Neuron (in vitro differentiated cells): Measurements from ENCODE around the gene C1QTNF5.

Source experiments
- H2AFZ ChIP-seq: one replicate; pipeline ENCODE4 v1.6.1; 2013; ENCODE audit warnings: low read depth, mild to moderate bottlenecking, inconsistent platforms, low read length, moderate library complexity
- H3K27me3 ChIP-seq: one replicate; pipeline ENCODE4 v1.6.1; 2013; ENCODE audit warnings: low read length; ENCODE audit not compliant: insufficient read depth
- H3K36me3 ChIP-seq: one replicate; pipeline ENCODE4 v1.6.1; 2013; ENCODE audit warnings: low read length; ENCODE audit not compliant: insufficient read depth
- H3K4me1 ChIP-seq: one replicate; pipeline ENCODE4 v1.6.1; 2013; ENCODE audit warnings: low read length; ENCODE audit not compliant: insufficient read depth
- H3K4me3 ChIP-seq: 2 replicates; pipeline ENCODE4 v1.5.1; 2013; ENCODE audit warnings: mild to moderate bottlenecking, low read length, moderate library complexity
- H3K9me3 ChIP-seq: one replicate; pipeline ENCODE4 v1.6.1; 2013; ENCODE audit warnings: low read length

C1QTNF5 gene

DNA sequence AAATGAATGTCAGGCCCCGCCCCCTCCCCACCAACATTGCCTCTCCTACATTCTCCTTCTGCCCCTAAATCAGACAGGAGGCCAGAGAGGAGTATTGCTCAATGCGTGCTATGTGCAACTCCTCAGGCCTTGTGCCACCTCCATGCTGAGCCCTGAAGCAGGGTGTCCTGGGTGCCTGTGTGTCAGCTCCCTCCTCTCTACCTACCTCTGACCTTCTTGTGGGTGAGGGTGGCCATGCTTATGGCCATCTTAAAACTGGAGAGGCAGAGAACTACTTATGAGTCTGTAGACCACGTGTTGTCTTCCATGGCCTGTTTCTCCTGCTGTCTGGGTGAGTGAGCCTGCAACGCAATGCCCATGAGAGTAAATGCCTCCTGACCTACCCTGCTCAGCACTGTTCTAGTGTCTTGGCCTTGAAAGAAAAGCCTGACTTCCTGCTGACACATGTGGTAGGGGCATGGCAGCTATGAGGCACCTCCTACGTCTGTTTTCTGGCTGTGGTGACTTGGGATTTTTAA lies 34.3 kb downstream of the C1QTNF5 start:
- H3K9me3 ChIP-seq: no peaks in the 10 kb centered on the region
- H3K36me3 ChIP-seq: peaks cover 36% of the 10 kb centered on the region
- no peak overlapping the region for H3K4me3 ChIP-seq
- no peak overlapping the region for H2AFZ ChIP-seq
- no peaks in the 10 kb centered on the region for H3K27me3 ChIP-seq
- H3K4me1 ChIP-seq: peaks cover 6% of the 10 kb centered on the region

DNA sequence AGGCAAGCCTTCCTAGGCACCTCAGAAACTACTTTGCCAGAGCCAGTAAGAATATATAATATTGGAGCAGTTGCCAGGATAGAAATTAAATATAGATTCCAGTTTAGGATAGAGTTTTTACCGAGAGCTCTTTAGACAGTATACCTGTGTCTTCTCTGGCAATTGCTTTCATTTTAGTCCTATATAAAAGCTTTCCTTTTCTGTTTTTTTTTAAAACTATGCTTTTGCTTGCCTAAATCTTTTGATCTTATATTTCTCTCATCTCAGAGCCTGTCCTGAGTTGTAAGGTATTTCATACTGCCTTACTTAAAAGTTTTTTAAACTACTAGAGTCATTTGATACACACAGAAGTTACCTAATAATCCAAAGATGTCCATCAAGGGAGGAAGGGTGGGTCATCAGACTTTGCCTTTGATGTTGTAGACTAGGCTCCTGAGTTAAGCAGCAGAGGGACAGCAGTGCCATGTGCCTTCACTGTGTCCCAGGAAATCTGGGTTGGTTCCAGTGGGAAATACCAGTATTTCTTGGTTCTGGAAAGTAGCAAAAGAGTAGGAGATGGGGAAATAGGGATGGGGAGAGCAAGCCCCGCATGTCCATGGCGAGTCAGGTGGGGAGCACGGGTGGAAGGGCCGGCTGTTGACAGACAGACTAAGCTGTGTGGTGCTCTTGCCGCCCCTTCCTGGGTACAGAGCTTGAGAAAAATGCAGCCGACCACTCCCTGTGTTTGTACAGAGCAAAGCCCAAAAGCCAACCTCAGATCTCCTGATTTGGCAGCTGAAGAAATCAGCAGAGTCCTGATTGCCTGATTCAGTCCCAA lies 34.9 kb downstream of the C1QTNF5 start:
- Histone ChIP-seq H3K9me3 (no peaks in the 10 kb centered on the region), H3K36me3 (peaks cover 42% of the 10 kb centered on the region), H2AFZ (no peak overlapping the region)

DNA sequence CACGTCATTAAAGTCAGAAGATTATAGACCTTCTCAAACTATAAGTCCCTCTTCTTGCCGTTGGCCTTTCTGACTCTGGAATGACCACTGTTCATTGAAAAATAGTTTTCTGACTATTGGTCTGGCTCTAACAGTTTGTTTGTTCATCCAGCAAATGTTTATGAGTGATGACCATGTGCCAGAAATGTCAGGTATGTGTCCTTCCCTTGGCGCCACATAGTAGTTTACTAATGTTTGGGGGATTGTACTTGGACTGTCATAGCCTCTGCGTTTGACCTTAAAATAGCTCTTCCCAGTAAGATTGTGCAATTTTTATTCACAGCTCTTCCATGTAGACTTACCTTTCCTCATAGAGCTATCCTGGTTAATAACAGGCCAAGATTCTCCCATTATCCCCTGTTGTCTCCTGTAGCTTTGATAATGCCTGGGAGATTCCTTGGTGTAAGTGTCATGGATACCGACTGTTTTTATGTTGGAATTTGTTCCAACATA lies 37.4 kb downstream of the C1QTNF5 start:
- H3K36me3 ChIP-seq: peaks cover 65% of the 10 kb centered on the region
- H3K9me3 ChIP-seq: no peaks in the 10 kb centered on the region
- H2AFZ ChIP-seq: no peak overlapping the region
- H3K4me3 ChIP-seq: no peak overlapping the region
- H3K4me1 ChIP-seq: peaks cover 6% of the 10 kb centered on the region
- H3K27me3 ChIP-seq: no peaks in the 10 kb centered on the region

More for the DNA sequence above, 34.9 kb downstream of the C1QTNF5 start:
- Histone ChIP-seq H3K27me3 (no peaks in the 10 kb centered on the region), H3K4me3 (no peak overlapping the region), H3K4me1 (peaks cover 6% of the 10 kb centered on the region)

DNA sequence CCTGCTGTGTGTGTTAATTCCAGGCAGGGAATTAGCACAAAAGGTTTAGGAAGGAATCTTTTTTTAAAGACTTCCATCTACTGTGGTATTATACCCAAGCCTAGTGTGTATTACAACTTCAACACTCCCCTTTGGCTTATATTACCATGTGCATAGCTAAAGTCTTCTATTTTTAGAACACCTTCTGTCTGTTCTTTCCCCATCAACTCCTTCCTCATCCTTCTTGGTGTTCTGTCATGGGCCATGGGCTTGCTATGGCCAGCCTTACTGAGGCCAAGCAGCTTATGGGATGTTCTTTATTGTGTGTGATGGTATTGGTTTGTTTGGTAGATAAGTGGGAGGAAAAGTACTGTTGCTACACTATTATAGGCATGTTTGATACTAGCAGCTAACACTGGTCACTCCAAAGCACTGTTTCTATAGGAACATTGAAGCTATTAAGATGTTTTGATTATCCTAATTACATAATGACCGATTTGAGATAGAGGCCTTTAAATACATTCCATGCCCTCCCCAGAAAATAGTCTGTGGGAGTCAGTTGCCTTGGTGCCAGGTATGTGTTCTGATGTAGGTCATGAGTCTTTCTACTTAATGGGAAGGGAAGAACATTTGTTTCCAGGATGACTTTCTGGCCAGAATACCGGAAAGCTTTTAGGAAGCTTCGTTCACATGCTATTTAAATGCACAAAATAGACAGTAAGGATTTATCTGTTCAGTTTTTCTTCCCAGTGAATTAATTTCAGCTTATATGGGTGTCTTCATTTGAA lies 40.3 kb downstream of the C1QTNF5 start:
- Histone ChIP-seq H3K4me3 (no peak overlapping the region), H3K27me3 (no peaks in the 10 kb centered on the region), H3K4me1 (no peaks in the 10 kb centered on the region), H3K36me3 (peaks cover 78% of the 10 kb centered on the region), H2AFZ (no peak overlapping the region), H3K9me3 (no peaks in the 10 kb centered on the region)

DNA sequence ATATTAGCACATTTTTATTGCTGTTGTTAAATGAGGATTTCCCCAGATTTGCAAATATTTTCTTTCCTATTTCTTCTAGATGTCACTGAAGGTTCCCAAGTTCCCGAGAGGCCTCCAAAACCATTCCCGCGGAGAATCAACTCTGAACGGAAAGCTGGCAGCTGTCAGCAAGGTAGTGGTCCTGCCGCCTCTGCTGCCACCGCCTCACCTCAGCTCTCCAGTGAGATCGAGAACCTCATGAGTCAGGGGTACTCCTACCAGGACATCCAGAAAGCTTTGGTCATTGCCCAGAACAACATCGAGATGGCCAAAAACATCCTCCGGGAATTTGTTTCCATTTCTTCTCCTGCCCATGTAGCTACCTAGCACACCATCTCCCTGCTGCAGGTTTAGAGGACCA lies 41.3 kb downstream of the C1QTNF5 start:
- Histone ChIP-seq H3K9me3 (no peaks in the 10 kb centered on the region), H3K27me3 (no peaks in the 10 kb centered on the region), H2AFZ (no peak overlapping the region), H3K36me3 (peaks cover 75% of the 10 kb centered on the region), H3K4me1 (no peaks in the 10 kb centered on the region), H3K4me3 (no peak overlapping the region)

DNA sequence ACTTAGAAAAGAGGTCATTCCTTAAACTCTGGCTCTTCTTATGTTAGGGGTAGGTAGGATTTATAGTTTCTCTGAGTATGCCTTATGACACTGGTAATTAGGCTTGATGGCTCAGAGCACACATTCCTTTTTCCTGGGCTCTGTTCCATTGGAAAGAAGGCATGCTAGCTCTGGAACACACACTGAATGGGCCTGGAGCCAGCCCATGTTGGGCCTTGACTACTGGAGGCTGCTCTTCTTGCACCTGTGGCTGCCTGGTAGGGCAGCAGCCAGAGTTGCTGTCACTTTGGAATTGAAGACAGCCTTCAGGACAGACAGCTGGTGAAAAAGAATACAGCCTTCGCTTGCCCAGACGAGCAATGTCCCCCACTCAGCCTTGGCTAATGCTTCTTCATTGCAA lies 42.0 kb downstream of the C1QTNF5 start:
- Histone ChIP-seq H3K4me3 (no peak overlapping the region), H3K4me1 (no peaks in the 10 kb centered on the region), H2AFZ (no peak overlapping the region), H3K27me3 (no peaks in the 10 kb centered on the region), H3K9me3 (no peaks in the 10 kb centered on the region), H3K36me3 (peaks cover 69% of the 10 kb centered on the region)

DNA sequence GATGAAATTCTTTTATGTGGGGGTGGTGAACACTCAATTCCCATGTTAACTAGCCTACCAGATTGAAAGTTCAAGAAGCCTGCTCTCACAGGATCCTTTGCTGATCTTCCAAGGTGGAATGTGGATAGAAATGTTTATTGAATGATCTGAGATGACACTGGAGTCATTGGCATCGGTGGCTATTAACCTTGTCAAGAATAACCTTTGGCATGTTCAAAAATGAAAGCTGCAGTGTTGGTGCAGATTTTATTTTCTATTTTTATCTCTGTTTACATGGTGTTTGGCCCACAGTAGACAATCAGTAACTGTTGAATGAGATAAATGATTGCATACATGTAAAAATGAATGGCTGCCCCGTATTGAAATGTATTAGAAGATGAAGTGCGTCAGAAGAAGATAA lies 42.7 kb downstream of the C1QTNF5 start:
- no peaks in the 10 kb centered on the region for H3K4me1 ChIP-seq
- no peak overlapping the region for H3K4me3 ChIP-seq
- no peaks in the 10 kb centered on the region for H3K27me3 ChIP-seq
- H3K36me3 ChIP-seq: peaks cover 62% of the 10 kb centered on the region
- H2AFZ ChIP-seq: no peak overlapping the region
- no peaks in the 10 kb centered on the region for H3K9me3 ChIP-seq

DNA sequence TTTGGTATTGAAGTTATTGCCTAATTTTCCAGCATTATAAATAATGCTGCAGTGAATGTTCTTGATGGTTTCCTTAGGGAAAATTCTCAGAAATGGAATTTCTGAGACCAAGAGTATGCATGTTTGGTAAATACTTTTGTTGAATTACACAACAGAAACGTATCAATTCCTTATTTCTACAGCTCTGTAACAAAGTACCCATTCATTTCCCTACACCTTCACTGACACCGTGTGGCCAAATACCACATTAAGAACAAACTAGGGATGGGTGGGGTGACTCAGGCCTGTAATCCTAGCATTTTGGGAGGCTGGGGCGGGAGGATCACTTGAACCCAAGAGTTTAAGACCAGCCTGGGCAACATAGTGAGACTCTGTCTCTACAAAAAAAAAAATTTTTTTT lies 45.5 kb downstream of the C1QTNF5 start:
- Histone ChIP-seq H3K4me3 (no peak overlapping the region), H3K27me3 (no peaks in the 10 kb centered on the region), H3K36me3 (peaks cover 39% of the 10 kb centered on the region), H3K9me3 (peaks cover 5% of the 10 kb centered on the region), H3K4me1 (no peaks in the 10 kb centered on the region), H2AFZ (no peak overlapping the region)

DNA sequence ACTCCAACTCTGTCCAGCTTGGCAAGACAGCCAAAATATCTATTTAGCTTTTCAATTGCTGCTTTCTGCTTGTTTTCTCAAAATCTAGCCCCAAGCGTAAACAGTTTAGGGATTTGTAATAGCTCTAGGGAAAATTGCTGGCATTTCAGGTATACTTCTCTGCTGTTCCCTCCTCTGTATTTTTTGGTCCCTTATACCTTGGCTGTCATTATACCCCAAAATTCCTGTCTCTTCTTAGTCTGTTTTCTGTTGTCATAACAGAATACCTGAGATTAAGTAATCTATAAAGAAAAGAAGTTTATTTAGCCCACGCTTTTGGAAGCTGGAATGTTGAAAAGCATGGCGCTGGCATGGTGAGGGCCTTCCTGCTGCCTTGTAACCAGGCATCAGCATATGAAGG lies 47.2 kb downstream of the C1QTNF5 start:
- Histone ChIP-seq H2AFZ (no peak overlapping the region), H3K9me3 (peaks cover 8% of the 10 kb centered on the region), H3K4me1 (no peaks in the 10 kb centered on the region), H3K36me3 (peaks cover 32% of the 10 kb centered on the region), H3K27me3 (no peaks in the 10 kb centered on the region), H3K4me3 (no peak overlapping the region)

DNA sequence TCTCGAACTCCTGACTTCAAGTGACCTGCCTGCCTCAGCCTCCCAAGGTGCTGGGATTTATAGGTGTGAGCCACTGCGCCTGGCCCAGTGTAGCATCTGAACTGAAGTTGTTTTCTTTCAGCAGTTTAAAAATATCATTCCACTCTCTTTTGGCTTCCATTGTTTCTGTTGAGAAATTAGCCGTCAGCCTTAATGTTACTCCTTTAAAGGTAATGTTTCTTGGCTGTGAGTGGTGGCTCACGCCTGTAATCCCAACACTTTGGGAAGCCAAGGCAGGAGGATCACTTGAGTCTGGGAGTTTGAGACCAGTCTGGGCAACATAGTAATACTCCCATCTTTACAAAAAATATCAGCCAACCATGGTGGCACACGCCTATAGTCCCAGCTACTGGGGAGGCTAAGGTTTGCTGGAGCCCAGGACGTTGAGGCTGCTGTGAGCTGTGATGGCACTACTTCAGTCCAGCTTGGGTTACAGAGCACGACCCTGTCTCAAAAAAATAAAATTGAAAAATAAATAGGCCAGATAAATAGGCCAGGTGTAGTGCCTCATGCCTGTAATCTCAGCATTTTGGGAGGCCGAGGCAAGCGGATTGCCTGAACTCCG lies 49.7 kb downstream of the C1QTNF5 start:
- H2AFZ ChIP-seq: no peak overlapping the region
- H3K4me3 ChIP-seq: no peak overlapping the region
- peaks cover 33% of the 10 kb centered on the region for H3K36me3 ChIP-seq
- no peaks in the 10 kb centered on the region for H3K27me3 ChIP-seq
- H3K9me3 ChIP-seq: peaks cover 8% of the 10 kb centered on the region
- no peaks in the 10 kb centered on the region for H3K4me1 ChIP-seq
